GM21381 (cell line): ENCODE results near the gene POLR3F.
A peak's percentile ranks its signal among the peaks of the same experiment; 100 is the strongest.
"Not testable (repeated sequence)": the region's sequence is repeated elsewhere in the genome, so short reads cannot be mapped to it uniquely, and the experiment has no call there.

ENCODE experiments used
- ATAC-seq: cut with Tn5 transposase; IDR thresholded peaks from one replicate; pipeline ENCODE4 v1.9.1; 2021; ENCODE audit warnings: mild to moderate bottlenecking, moderate library complexity; ENCODE audit not compliant: unreplicated experiment

Gene POLR3F

DNA sequence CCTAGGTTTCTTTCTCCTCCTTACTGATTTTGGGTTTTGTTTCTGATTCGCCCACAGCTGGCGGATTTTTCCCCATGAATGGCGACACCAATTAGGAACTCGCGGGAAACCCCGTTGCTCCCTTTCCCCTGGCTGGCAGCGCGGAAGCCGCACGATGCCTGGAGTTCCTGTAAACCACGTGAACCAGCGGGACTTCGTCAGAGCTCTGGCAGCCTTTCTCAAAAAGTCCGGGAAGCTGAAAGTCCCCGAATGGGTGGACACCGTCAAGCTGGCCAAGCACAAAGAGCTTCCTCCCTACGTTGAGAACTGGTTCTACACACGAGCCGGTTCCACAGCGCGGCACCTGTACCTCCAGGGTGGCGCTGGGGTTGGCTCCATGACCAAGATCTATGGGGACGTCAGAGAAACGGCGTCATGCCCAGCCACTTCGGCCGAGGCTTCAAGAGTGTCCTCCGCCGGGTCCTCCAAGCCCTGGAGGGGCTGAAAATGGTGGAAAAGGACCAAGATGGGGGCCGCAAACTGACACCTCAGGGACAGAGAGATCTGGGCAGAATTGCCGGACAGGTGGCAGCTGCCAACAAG, 37.4 kb downstream of the POLR3F start:
- ATAC-seq, result no peak

DNA sequence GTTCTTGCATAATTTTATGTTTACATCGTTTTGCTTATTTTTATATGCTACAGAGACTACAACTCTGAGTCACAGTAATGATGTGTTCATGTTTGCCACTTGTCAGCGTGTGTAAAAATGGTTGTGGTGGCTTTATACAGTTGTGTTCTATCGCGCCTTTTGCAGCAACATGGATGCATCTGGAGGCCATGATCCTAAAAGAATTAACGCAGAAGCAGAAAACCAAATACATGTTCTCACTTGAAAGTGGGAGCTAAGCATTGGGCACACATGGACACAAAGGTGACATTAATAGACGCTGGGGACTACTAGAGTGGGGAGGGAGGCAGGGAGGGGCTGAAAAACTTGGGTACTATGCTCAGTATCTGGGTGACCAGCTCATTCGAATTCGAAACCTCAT, 39.6 kb downstream of the POLR3F start:
- no peak for ATAC-seq

DNA sequence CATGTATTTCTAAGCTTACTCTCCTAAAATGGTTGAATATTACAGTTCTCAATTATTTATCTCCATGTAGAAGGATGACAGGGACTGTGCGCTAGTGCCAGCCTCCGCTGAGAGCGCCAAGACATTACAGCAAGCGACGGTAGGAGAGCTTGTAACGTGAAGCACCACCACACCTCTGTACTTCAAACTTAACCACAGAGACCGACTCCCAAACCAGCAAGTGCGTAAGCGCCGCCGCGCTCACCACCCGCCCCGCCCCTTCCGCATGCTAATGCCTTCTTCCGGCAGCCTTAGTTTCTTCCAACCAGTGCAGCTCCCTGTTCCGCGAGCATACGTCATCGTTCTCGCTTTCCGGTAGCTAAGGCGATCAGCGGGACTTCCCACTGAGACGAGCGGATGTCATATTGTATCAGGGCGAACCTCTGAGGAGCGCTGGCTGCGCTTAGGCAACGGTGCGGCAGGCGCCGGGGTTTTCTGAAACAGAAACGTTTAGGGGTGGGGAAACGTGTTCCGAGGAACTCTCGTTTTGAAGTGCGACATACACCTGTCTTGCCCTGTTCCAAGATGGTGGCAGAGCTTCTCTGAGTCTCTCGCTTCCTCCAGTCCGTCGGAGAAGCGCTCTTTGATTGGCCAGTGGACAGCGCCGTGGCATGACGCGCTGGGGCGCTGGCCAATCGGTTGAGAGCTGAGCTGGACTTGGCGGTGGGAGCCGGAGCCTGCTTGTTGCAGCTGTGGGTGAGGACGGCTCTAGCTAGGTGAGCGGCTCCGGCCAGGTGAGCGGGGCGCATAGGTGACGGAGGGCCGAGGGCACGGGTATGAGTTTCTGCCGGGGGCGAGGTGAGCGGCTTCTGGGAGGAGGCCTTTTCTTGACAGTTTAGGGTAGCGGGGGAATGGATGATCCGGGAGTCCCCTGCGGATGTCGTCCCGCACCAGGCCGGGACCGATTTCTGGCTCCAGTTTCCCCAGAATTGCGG, 40.3 kb downstream of the POLR3F start, which contains the start of gene SEC23B:
SEC23B (plus strand) TSS at position 723 of the 974 bp plus-strand sequence. CDS start 2,896 bp downstream, outside the sequence.
- peak; percentile 92 for ATAC-seq

DNA sequence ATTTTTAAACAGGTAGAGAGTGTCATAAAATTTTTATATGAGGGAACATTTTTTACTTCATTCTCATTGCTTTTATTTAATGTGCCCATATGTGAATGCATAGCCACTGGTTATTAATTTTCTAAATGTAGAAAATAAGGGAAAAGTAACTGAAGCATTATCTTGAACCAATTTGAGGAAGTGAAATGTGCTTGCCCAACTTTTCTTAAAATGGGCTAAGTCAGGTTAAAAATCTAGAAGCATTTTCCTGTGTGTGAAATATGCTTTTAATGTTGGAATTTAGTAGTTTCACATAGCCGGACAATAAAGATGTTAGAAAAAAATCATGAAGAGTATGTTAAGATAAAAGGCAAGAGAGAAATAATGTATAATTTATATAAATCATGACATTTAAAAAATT, 44.4 kb downstream of the POLR3F start:
- no peak for ATAC-seq

DNA sequence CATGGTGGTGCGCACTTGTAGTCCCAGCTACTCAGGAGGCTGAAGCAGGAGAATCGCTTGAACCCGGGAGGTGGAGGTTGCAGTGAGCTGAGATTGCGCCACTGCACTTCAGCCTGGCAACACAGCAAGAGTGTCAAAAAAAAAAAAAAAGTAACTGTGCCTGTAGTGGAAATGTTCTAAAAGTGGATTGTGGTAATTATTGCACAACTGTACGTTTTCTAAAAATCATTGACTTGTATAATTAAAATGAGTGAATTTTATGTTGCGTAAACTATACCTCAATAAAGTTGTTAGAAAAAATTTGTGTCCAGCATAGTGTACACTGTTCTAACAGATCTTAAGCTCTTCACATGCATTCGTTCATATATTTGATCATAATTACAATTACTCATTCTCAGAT, 46.0 kb downstream of the POLR3F start:
- no peak for ATAC-seq

DNA sequence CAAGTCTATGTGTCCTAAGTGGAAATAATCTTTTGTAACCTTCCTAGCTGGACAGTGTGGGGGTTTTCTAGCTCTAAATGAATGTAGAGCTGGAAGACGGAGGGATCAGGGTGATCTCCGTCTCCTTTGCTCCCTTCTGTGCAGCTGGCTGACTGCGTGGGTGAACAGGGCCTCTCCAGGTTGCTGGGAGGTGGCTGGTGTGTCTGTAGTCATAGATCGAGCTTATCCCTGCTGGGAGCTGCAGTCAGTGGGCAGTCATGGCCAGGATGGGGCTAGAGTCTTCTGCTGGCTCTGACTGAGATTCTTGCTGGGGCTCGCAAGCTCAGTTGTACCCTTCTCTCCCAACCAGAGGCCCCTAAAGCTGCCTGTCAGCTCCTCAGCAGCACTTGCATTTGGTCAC, 46.9 kb downstream of the POLR3F start:
- no peak for ATAC-seq

DNA sequence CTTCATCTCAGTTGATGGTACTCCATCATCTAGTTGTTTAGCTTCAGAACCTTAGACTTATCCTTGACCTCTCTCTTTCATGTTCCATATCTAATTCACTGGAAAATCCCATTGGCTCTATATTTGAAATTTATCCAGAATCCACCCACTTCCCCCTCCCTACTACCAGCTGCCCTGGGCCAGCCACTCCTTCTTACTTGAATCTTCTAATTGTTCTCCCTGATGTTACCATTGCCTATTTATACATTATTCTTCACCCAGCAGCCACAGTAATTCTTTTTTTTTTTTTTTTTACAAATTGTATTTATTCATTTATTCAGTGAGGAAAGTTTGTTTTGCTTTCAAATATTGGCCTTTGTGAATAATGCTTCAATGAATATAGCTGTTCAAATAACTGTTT, 48.8 kb downstream of the POLR3F start:
- no peak for ATAC-seq

DNA sequence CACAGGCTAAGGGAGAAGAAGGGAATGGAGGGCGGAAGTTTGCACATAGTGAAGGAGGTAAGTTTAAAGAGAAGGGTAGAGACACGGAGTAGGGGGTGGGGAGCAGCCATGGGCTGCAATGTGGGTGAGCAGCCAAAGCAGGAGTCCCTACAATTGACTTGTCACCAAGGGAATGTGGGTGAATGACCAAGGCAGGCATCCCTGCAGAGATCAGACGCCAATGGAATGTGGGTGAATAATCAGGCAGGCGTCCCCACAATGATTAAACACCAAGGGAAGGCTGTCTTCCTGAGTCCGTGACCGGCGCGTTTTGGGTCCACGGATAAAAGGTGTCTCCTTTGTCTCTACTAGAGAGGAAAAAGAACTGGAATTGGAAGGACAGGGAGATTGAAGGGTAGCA, 54.9 kb downstream of the POLR3F start:
- not testable (repeated sequence) for ATAC-seq

DNA sequence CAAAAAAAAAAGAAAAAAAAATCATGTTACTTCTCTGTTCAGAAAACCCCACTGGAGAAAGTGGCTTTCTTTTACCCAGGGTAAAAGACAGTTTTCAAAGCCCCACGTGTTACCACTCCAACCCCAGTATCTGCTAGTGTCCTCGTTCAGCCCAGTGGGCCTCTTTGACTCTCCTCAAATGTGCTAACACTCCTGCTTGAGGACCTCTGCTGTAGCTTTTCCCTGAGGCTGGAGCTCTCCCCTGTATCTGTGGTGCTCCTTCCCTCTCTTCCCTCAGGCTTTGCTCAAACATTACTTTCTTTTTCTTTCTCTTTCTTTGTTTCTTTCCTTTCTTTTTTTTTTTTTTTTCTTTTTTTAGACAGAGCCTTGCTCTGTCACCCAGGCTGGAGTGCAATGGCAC, 55.9 kb downstream of the POLR3F start:
- no peak for ATAC-seq

DNA sequence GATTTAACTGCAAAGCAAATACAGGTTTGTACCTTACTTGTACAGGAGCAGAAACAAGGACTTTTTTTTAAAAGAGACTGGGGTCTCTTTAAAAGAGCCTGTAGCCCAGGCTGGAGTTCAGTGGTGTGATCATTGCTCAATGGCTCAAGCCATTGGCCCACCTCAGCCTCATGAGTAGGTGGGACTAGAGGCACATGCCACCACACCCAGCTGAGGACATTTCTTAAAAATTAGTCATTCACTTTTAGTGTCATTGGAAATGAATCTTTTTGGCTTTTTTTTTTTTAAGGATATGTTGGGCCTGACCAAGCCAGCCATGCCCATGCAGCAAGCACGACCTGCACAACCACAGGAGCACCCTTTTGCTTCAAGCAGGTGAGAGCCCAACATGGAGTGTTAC, 57.5 kb downstream of the POLR3F start:
- no peak for ATAC-seq

DNA sequence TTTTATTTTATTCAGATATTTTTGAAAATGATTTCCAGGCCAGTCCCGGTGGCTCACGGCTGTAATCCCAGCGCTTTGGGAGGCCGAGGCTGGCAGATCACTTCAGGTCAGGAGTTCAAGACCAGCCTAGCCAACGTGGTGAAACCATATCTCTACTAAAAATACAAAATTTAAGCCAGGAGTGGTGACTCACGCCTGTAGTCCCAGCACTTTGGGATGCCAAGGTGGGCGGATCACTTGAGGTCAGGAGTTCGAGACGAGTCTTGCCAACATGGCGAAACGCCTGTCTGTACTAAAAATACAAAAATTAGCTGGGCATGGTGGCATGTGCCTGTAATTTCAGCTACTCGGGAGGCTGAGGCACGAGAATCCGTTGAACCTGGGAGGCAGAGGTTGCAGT, 59.6 kb downstream of the POLR3F start:
- not testable (repeated sequence) for ATAC-seq

DNA sequence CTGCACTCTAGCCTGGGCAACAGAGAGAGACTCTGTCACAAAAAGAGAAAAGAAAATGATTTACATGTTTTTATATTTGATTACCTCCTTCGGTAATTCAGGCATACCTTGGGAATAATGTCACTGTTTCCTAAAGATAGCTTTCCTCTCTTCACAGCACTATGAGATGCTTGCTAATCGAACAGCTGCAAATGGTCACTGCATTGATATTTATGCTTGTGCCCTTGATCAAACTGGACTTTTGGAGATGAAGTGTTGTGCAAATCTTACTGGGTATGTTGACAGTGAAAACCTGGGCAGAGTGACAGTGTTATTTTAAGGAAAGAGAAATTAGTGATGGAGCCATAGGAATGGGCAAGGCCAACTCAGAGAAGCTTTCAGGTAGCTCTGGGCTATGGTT, 60.1 kb downstream of the POLR3F start:
- no peak for ATAC-seq

DNA sequence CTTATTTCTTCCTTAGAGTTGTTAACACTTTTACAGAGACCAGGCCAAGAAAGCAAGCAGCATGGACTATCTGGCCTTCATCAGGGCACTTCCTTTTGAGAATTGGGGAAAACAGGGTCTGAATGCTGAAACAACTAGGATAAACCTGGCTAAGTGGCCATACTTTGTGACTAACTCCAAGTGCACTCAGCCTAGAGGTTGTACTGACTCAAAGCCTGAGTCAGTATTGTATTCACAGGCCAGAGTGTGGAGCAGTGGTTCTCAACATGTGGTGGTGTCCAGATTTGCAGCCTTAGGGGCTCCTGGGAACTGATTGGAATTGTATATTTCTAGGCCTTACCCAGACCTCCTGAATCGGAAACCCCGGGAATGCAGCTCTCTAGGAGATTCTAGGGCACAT, 60.6 kb downstream of the POLR3F start:
- ATAC-seq, result no peak

DNA sequence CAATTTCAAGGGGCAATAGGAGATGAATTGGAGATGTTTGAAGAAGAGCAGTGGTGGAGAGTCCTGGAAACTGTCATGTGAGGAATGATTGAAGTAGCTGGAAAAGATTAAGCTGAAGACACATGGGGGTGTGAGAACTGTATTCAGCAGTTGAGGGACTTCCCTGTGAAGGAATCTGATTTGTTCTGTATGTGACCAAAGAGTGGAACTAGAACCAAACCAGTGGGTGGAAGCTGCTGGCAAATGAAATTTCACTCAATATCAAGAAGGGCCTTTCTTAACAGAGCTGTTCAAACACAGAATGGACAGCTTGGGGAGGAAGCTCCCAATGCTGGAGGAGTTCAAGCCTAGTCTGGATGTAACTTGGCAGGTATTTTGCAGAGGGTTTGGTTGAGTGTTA, 61.9 kb downstream of the POLR3F start:
- no peak for ATAC-seq

DNA sequence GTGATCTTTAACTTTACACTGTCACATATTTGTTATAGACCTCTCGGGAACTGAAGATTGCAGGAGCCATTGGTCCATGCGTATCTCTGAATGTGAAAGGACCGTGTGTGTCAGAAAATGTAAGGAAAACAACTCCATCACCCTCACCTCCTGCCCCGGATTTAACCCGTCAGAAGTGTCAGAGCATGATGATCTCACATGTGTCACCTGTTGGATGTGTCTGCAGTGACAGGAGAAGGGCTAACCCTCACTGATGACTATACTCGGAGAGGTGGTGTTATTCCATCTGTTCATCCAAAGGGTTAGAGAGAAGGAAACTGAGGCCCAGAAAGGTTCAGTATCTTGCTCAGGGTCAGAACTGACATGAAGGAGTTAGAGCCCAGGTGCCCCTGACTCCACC, 65.4 kb downstream of the POLR3F start:
- no peak for ATAC-seq

DNA sequence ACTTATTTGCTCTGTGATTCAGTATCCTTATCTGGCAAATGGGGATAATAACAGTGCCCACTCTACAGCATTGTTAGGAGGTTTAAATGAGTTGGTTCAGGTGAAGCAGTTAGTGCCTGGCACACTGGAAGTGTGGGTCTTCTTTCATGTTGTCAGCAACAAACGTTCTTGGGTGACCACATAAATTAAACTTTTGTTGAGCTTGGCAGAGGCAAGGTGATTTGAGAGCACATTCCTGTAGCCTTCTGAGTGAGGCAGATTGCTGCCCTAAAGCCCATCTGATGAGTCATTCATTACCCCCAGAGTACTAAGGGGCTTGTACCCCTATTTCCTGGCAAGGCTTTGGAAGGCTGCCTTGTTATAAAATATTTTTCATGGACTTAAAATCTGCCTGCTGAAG, 66.3 kb downstream of the POLR3F start:
- ATAC-seq, result no peak

DNA sequence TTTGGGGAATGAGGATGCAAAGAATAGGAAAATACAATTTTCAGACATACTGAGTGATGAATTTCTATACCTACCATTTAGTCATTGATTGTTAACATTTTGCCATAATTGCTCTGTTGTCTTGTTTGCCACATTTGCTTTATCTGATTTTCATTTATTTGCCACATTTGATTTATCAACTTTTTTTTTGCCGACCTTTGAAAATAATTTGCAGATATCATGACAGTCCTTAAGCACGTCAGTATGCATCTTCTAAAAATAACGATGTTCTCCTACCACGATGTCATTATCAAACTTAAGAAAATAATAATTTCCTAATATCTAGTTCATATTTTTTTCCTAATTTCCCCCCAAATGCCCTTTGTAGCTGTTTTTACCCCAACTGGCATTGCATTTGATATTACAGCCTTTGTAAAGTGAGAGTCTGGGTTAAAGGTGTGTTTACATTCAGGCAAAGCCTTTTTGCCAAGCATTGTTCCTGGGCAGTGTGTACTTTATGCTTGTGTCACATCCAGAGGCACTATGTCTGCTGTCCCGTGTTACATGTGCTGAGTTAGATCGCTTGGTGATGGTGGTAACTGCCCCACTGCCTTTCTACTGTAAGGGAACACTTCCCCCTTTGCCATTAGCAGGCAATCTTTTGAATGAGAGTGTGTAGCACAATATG, 66.9 kb downstream of the POLR3F start:
- no peak for ATAC-seq
